GM12864 (cell line): ENCODE results near the gene CDC42EP4.
A peak's percentile ranks its signal among the peaks of the same experiment; 100 is the strongest.

Source experiments
- DNase-seq: peaks from one replicate; pipeline ENCODE4 v3.0.0-alpha.2; 2011; ENCODE audit warnings: low read depth
- H3K4me3 ChIP-seq: 2 replicates; pipeline ENCODE4 v1.5.1; 2011; ENCODE audit warnings: mild to moderate bottlenecking, low read depth, low read length, control low read depth
- CTCF ChIP-seq: IDR thresholded peaks from 2 replicates; pipeline ENCODE4 v1.5.1; 2011; ENCODE audit warnings: low read depth, mild to moderate bottlenecking, moderate library complexity, low read length, control low read depth, inconsistent platforms; ENCODE audit errors: missing control alignments

CDC42EP4 gene

GRCh38 chr17:73343739-73344454 is 32.1 kb upstream of the CDC42EP4 start:
- no peak overlapping the region for H3K4me3 ChIP-seq
- TF ChIP-seq CTCF: no peak
- no peak for DNase-seq

- no peak for DNase-seq
- H3K4me3 ChIP-seq: no peak overlapping the region
- TF ChIP-seq CTCF: no peak
Measured at GRCh38 chr17:73343168-73343634, 31.4 kb upstream of the CDC42EP4 start.

- TF ChIP-seq CTCF: peak; percentile 21
- H3K4me3 ChIP-seq: no peak overlapping the region
- DNase-seq: no peak
Measured at GRCh38 chr17:73342541-73343167, 30.9 kb upstream of the CDC42EP4 start.

- no peak overlapping the region for H3K4me3 ChIP-seq
- DNase-seq: no peak
- no peak for TF ChIP-seq CTCF
Measured at GRCh38 chr17:73342050-73342522, 30.3 kb upstream of the CDC42EP4 start.

- DNase-seq: no peak
- TF ChIP-seq CTCF: no peak
- no peak overlapping the region for H3K4me3 ChIP-seq
Measured at GRCh38 chr17:73341350-73342049, 29.7 kb upstream of the CDC42EP4 start.

DNA sequence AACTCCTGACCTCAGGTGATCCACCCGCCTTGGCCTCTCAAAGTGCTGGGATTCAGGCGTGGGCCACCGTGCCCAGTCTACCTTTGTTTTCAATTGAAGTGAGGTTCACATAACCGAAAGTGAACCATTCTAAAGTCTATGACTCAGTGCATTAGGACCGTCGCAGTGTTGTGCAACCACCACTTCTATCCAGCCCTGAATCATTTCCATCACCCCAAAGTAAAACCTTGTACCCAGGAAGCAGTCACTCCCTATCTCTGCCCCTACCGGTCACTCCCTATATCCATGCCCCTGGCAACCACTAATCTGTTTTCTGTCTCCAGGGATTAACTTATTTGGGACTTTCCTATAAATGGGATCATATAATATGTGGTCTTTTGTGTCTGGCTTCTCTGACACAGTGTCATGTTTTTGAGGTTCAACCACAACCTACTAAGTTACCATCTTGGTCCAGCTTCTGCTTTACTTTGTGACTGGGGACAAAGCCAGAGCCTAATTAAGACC is 28.3 kb upstream of the CDC42EP4 start:
- TF ChIP-seq CTCF: no peak
- no peak overlapping the region for H3K4me3 ChIP-seq
- no peak for DNase-seq
